Right atrium auricular region (tissue), 2 donors: ENCODE results near the gene ITGB4. TPM values are rescaled to one million over a fixed set of nuclear protein-coding genes. Genes with fewer than 3 reads are reported as not detected.

Experiments used
- DNase-seq: peaks from one replicate; pipeline ENCODE4 v3.0.0-alpha.2; 2019; ENCODE audit warnings: low spot score
- H3K27ac ChIP-seq, 2 donors: fragments of 200-600 bp; sonication (generic); 1 replicate in 1 of 2; 2 replicates in 1 of 2; pipeline ENCODE4 v1.5.1; 2016 to 2019
- H3K27me3 ChIP-seq, 2 donors: fragments of 200-600 bp; sonication (generic); one replicate each; pipeline versions ENCODE4 v1.5.1 to v1.6.0; 2017 to 2019
- H3K36me3 ChIP-seq: fragments of 200-600 bp; sonication (generic); one replicate; pipeline ENCODE4 v1.5.1; 2016
- H3K4me1 ChIP-seq, 2 donors: fragments of 200-600 bp; sonication (generic); one replicate each; pipeline versions ENCODE4 v1.5.1 to v1.6.0; 2017 to 2019
- H3K4me3 ChIP-seq, 2 donors: fragments of 200-600 bp; sonication (generic); 1 replicate in 1 of 2; 2 replicates in 1 of 2; pipeline ENCODE4 v1.5.1; 2017 to 2019; ENCODE audit warnings: mild to moderate bottlenecking in 1 of 2, moderate library complexity in 1 of 2
- H3K9me3 ChIP-seq, 2 donors: fragments of 200-600 bp; sonication (generic); one replicate each; pipeline ENCODE4 v1.5.1; 2019
- CTCF ChIP-seq, 2 donors: fragments of 200-600 bp; sonication (generic); IDR thresholded peaks; one replicate each; pipeline ENCODE4 v1.5.1; 2019; ENCODE audit warnings: antibody characterized with exemption in 2 of 2
- total RNA-seq, 2 donors: library from RNA; depleted of rRNA; stranded (reverse); fragments of >200 nt; gene quantifications; one replicate each; pipeline ENCODE4 v1.1.0, GENCODE V29; 2016

The ITGB4 gene
- total RNA-seq, 2 donors from 2014 or later = 11.1 to 37.5 TPM

- peaks cover 40% of the 10 kb centered on the region for H3K36me3 ChIP-seq
- peak overlapping the region; percentile 93 to 97 for H3K27ac ChIP-seq
- H3K27me3 ChIP-seq = no peaks in the 10 kb centered on the region
- peaks cover 0 to 88% of the 10 kb centered on the region in 2 donors for H3K4me1 ChIP-seq
- no peak for TF ChIP-seq CTCF (IDR thresholded peaks at IDR 0.05)
- no peaks in the 10 kb centered on the region for H3K9me3 ChIP-seq
- no peak overlapping the region for H3K4me3 ChIP-seq
- DNase-seq = no peak
Observed at GRCh38 chr17:75698659-75699058, 22.6 kb upstream of the ITGB4 start.

DNA sequence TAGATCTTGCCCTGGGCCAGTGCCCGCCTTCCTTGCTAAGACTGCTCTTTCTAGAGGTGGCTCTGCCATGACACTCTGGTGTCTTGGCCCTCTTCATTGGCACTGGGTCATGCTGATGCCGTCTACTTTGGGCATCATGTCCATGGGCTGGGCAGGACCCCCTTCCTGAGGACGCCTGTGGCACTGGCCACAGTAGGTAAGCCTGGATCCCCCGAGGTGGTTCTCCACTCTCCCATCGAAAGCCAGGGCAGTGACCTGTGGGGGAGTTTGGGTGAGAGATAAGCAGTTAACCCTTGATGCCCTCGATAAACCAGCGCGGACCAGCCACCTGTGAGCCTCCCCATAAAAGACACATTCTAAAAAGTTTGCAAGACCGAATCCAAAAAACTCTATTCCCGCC is 20.0 kb upstream of the ITGB4 start:
- H3K9me3 ChIP-seq = no peaks in the 10 kb centered on the region
- no peak for DNase-seq
- TF ChIP-seq CTCF (IDR thresholded peaks at IDR 0.05) = no peak
- no peaks in the 10 kb centered on the region for H3K27me3 ChIP-seq
- peaks cover 0 to 92% of the 10 kb centered on the region in 2 donors for H3K4me1 ChIP-seq
- no peak overlapping the region for H3K4me3 ChIP-seq
- H3K36me3 ChIP-seq = peaks cover 54% of the 10 kb centered on the region
- H3K27ac ChIP-seq = peak overlapping the region; percentile 93 to 97

DNA sequence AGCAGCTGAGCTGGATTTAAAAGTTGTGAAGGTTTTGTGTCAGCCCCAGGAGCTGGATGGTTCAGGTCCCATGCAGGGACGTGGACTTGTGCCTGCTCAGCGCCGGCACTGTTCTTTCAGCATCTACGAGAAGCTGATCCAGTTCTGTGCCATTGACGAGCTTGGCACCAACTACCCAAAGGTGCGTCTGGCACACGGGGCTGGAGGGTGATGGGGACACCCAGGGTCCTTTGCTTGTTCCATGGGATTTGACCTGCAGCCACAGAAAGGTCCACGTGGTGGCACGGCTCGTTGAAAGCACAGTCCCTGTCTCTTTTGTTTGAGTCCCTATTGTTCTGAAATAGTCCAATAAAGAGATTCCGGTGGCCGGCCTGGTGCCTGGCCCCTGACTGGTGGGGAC is 18.1 kb upstream of the ITGB4 start:
- Histone ChIP-seq H3K36me3 (peaks cover 69% of the 10 kb centered on the region), H3K4me3 (no peak overlapping the region), H3K4me1 (peaks cover 0 to 93% of the 10 kb centered on the region in 2 donors), H3K27me3 (no peaks in the 10 kb centered on the region), H3K27ac (no peak overlapping the region), H3K9me3 (no peaks in the 10 kb centered on the region)
- DNase-seq = no peak
- TF ChIP-seq CTCF (IDR thresholded peaks at IDR 0.05) = no peak

DNA sequence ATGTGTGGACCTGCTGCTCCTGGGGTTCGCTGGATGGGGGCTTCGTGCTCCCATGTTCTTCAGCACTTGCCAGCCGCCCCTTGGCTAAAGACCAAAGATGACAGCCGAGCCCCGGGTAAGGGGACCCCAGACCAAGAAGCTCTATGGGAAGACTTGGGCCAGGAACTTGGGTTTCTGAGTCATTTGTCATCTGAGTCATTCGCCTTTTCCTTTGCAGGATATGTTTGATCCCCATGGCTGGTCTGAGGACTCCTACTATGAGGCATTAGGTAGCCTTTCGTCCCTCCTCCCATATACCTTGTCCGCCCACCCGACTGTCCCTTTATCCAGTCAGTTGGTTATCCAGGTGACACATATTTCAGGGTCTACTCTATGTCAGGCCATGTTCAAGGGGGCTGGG is 17.7 kb upstream of the ITGB4 start:
- H3K9me3 ChIP-seq = no peaks in the 10 kb centered on the region
- H3K27me3 ChIP-seq = no peaks in the 10 kb centered on the region
- H3K4me1 ChIP-seq = peaks cover 0 to 89% of the 10 kb centered on the region in 2 donors
- no peak for TF ChIP-seq CTCF (IDR thresholded peaks at IDR 0.05)
- no peak for DNase-seq
- no peak overlapping the region for H3K4me3 ChIP-seq
- H3K36me3 ChIP-seq = peaks cover 69% of the 10 kb centered on the region
- no peak overlapping the region for H3K27ac ChIP-seq

DNA sequence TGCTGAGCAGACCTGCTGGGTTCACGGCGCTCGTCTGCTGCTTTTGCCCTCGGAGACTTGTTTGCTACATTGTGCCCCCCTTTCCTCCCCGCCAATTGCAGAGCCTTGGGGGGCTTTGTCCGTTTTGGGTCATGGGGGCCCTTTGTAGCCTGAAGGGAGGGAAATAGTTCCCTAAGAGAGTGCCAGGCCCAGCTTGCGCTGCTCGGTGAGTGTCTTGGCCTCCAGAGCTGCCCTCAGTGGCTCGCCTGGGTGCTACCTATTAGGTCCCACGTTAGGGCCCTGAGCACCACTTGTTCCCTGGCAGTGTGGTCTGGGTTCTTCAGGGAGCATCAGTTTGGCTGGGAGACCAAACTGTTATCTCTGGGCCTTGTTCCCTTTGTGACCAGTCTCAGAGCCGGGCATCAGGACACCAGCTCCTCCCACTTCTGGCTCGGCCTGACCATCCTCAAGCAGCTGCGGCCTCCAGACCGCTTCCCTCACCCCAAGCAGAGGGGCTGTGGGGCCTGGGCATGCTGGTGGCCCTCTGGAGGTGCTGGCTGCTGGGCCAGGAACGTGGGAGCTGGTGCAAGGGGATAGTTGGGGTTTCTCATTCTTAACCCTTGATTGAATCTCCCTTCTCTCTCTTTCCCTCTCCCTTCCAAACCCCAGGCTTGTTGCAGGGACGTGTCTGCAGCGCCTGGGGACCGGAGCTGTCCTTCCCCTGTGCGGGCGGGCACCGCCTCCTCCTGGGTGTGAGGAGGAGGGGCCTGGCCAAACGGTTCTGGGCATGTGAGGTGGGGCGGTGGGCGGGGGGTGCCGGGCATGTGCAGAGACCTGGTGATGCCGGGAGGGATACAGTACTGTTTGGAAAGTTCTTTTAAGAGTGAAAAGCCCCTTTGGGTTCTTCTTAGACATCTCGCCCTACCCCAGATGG is 16.0 kb upstream of the ITGB4 start:
- Histone ChIP-seq H3K27me3 (no peaks in the 10 kb centered on the region), H3K27ac (peak overlapping the region; percentile 79 to 84), H3K36me3 (peaks cover 69% of the 10 kb centered on the region), H3K4me1 (peaks cover 0 to 72% of the 10 kb centered on the region in 2 donors), H3K9me3 (no peaks in the 10 kb centered on the region), H3K4me3 (no peak overlapping the region)
- no peak for DNase-seq
- no peak for TF ChIP-seq CTCF (IDR thresholded peaks at IDR 0.05)
